IMR-90 (cell line): ENCODE results near the gene PPARG.
"Not testable (repeated sequence)": the region's sequence is repeated elsewhere in the genome, so short reads cannot be mapped to it uniquely, and the experiment has no call there.

ENCODE experiments used
- CEBPB ChIP-seq: IDR thresholded peaks from 2 replicates; pipeline ENCODE4 v1.6.1; 2012; ENCODE audit warnings: low read depth, low read length, improper control_type of control experiment
- CHD1 ChIP-seq: IDR thresholded peaks from 2 replicates; pipeline ENCODE4 v1.6.1; 2012; ENCODE audit warnings: low read depth, low read length, improper control_type of control experiment
- FOS ChIP-seq: fragments of 150-350 bp; IDR thresholded peaks from 2 replicates; pipeline ENCODE4 v1.6.1; 2016; ENCODE audit warnings: low read depth, low read length
- MAFK ChIP-seq: IDR thresholded peaks from 2 replicates; pipeline ENCODE4 v1.6.1; 2012; ENCODE audit warnings: low read depth, low read length, improper control_type of control experiment
- MAZ ChIP-seq: IDR thresholded peaks from 2 replicates; pipeline ENCODE4 v1.6.1; 2012; ENCODE audit warnings: low read depth, mild to moderate bottlenecking, low read length, improper control_type of control experiment, moderate library complexity, borderline replicate concordance
- MXI1 ChIP-seq: IDR thresholded peaks from 2 replicates; pipeline ENCODE4 v1.6.1; 2012; ENCODE audit warnings: low read depth, mild to moderate bottlenecking, low read length, moderate library complexity, borderline replicate concordance
- NFE2L2 ChIP-seq: fragments of 150-350 bp; IDR thresholded peaks from 2 replicates; pipeline ENCODE4 v1.6.1; 2016; ENCODE audit warnings: low read depth, mild to moderate bottlenecking, low read length
- POLR2A ChIP-seq: IDR thresholded peaks from 2 replicates; pipeline ENCODE4 v1.6.1; 2012; ENCODE audit warnings: mild to moderate bottlenecking, low read depth, low read length
- RAD21 ChIP-seq: IDR thresholded peaks from 2 replicates; pipeline ENCODE4 v1.6.1; 2012; ENCODE audit warnings: low read length, improper control_type of control experiment
- RCOR1 ChIP-seq: IDR thresholded peaks from 2 replicates; pipeline ENCODE4 v1.6.1; 2012; ENCODE audit warnings: mild to moderate bottlenecking, low read length, improper control_type of control experiment; ENCODE audit not compliant: insufficient replicate concordance
- RFX5 ChIP-seq: IDR thresholded peaks from 2 replicates; pipeline ENCODE4 v1.8.0; 2012; ENCODE audit warnings: low read depth, mild to moderate bottlenecking, low read length, moderate library complexity
- SMC3 ChIP-seq: fragments of 150-350 bp; IDR thresholded peaks from 2 replicates; pipeline ENCODE4 v1.6.1; 2016; ENCODE audit warnings: low read depth, mild to moderate bottlenecking, antibody characterized with exemption, low read length, moderate library complexity
- TF ChIP-seq, protein P1 (sequence below): conservative IDR thresholded peaks from 2 replicates; pipeline ENCODE4 v1.5.1; 2012; ENCODE audit warnings: mild to moderate bottlenecking, low read depth, low read length, improper control_type of control experiment

DNA sequence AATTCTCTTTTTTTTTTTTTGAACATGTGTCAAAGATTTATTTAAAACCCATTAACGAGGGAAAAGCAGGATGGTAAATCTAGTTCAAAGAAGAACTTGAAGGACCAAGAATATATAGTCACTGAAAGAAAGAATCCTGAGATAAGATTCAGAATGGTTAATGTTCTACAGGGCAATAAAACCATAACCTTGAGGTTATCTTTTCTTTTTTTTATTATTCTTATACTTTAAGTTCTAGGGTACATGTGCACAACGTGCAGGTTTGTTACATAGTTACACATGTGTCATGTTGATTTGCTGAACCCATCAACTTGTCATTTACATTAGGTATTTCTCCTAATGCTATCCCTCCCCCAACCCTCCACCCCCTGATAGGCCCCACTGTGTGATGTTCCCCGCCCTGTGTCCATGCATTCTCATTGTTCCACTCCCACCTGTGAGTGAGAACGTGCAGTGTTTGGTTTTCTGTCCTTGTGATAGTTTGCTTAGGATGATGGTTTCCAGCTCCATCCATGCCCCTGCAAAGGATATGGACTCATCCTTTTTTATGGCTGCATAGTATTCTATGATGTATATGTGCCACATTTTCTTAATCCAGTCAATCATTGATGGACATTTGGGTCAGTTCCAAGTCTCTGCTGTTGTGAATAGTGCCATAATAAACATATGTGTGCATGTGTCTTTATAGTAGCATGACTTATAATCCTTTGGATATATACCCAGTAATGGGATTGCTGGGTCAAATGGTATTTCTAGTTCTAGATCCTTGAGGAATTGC is 97.8 kb downstream of the PPARG start:
- TF ChIP-seq CHD1, MAZ, RFX5, POLR2A, FOS, MXI1, RAD21, NFE2L2, CEBPB, SMC3, RCOR1, MAFK: not testable (repeated sequence)
- TF ChIP-seq, protein P1, sequence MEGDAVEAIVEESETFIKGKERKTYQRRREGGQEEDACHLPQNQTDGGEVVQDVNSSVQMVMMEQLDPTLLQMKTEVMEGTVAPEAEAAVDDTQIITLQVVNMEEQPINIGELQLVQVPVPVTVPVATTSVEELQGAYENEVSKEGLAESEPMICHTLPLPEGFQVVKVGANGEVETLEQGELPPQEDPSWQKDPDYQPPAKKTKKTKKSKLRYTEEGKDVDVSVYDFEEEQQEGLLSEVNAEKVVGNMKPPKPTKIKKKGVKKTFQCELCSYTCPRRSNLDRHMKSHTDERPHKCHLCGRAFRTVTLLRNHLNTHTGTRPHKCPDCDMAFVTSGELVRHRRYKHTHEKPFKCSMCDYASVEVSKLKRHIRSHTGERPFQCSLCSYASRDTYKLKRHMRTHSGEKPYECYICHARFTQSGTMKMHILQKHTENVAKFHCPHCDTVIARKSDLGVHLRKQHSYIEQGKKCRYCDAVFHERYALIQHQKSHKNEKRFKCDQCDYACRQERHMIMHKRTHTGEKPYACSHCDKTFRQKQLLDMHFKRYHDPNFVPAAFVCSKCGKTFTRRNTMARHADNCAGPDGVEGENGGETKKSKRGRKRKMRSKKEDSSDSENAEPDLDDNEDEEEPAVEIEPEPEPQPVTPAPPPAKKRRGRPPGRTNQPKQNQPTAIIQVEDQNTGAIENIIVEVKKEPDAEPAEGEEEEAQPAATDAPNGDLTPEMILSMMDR: not testable (repeated sequence)
